GM23338 (cell line): ENCODE measurements around the gene TMEM121. TPM values are rescaled to one million over a fixed set of nuclear protein-coding genes. Genes with fewer than 3 reads are reported as not detected.

Experiments used
- ATAC-seq: fragments of 200-7000 bp; cut with Tn5 transposase; 3 replicates; pipeline ENCODE4 v1.9.1; 2020
- DNase-seq: peaks from one replicate; pipeline ENCODE4 v3.0.0-alpha.2; 2015; ENCODE audit warnings: low spot score
- H2AFZ ChIP-seq: fragments of 200-600 bp; sonication (generic); 2 replicates; pipeline ENCODE4 v1.8.0; 2016; ENCODE audit warnings: antibody characterized with exemption, mild to moderate bottlenecking, moderate library complexity
- H3F3A ChIP-seq: fragments of 200-600 bp; sonication (generic); replicated peaks from 2 replicates; pipeline ENCODE4 v1.8.0; 2017; ENCODE audit warnings: antibody characterized with exemption, mixed run types, low read depth
- H3K27ac ChIP-seq: fragments of 200-600 bp; sonication (generic); 2 replicates; pipeline ENCODE4 v1.6.1; 2016; ENCODE audit warnings: low read depth
- H3K27me3 ChIP-seq: fragments of 200-600 bp; sonication (generic); 2 replicates; pipeline ENCODE4 v1.8.0; 2016; ENCODE audit warnings: mild to moderate bottlenecking, mixed run types, moderate library complexity; ENCODE audit not compliant: insufficient read depth
- H3K36me3 ChIP-seq: fragments of 200-600 bp; sonication (generic); 2 replicates; pipeline ENCODE4 v1.8.0; 2016; ENCODE audit warnings: mild to moderate bottlenecking; ENCODE audit not compliant: insufficient read depth
- H3K4me1 ChIP-seq: fragments of 200-600 bp; sonication (generic); 2 replicates; pipeline ENCODE4 v1.8.0; 2016; ENCODE audit warnings: mild to moderate bottlenecking, moderate library complexity; ENCODE audit not compliant: insufficient read depth
- H3K4me2 ChIP-seq: fragments of 200-600 bp; sonication (generic); 2 replicates; pipeline ENCODE4 v1.7.1; 2017; ENCODE audit warnings: mixed run types
- H3K4me3 ChIP-seq: fragments of 200-600 bp; sonication (generic); 2 replicates; pipeline ENCODE4 v1.6.1; 2016; ENCODE audit warnings: mixed run types
- H3K79me2 ChIP-seq: fragments of 200-600 bp; sonication (generic); replicated peaks from 2 replicates; pipeline ENCODE4 v1.8.0; 2017; ENCODE audit warnings: mild to moderate bottlenecking; ENCODE audit not compliant: insufficient read depth
- H3K9me2 ChIP-seq: fragments of 200-600 bp; sonication (generic); 2 replicates; pipeline ENCODE4 v1.8.0; 2017; ENCODE audit not compliant: insufficient read depth
- H4K20me1 ChIP-seq: fragments of 200-600 bp; sonication (generic); replicated peaks from 2 replicates; pipeline ENCODE4 v1.8.0; 2017; ENCODE audit warnings: mild to moderate bottlenecking; ENCODE audit not compliant: insufficient read depth
- H3K27ac Mint-ChIP-seq: 2 replicates; pipeline ENCODE4 v1.8.0; 2020; ENCODE audit warnings: inconsistent platforms, mild to moderate bottlenecking, moderate library complexity, mixed read lengths
- H3K27me3 Mint-ChIP-seq: 3 replicates; pipeline ENCODE4 v1.8.0; 2022; ENCODE audit warnings: low read depth, mild to moderate bottlenecking, moderate library complexity, mixed read lengths, inconsistent platforms; ENCODE audit not compliant: insufficient read depth, poor library complexity
- H3K36me3 Mint-ChIP-seq: 3 replicates; pipeline ENCODE4 v1.8.0; 2021; ENCODE audit warnings: low read depth, mild to moderate bottlenecking, inconsistent platforms, moderate library complexity, mixed read lengths
- H3K4me1 Mint-ChIP-seq: 3 replicates; pipeline ENCODE4 v1.8.0; 2020; ENCODE audit warnings: mild to moderate bottlenecking, inconsistent platforms, mixed read lengths
- H3K4me3 Mint-ChIP-seq: 3 replicates; pipeline ENCODE4 v1.8.0; 2021; ENCODE audit warnings: moderate library complexity, mild to moderate bottlenecking, inconsistent platforms, mixed read lengths
- H3K9me3 Mint-ChIP-seq: 3 replicates; pipeline ENCODE4 v1.8.0; 2020; ENCODE audit warnings: moderate library complexity, mild to moderate bottlenecking, inconsistent platforms, mixed read lengths
- CREB1 ChIP-seq: fragments of 250-450 bp; sonication (Bioruptor Pico); IDR thresholded peaks from 2 replicates; pipeline ENCODE4 v1.5.0; 2020; ENCODE audit warnings: low read depth, mild to moderate bottlenecking, moderate library complexity
- EZH2phosphoT487 ChIP-seq: fragments of 200-600 bp; sonication (generic); IDR thresholded peaks from one replicate; pipeline ENCODE4 v1.8.1; 2018; ENCODE audit warnings: antibody characterized with exemption; ENCODE audit not compliant: unreplicated experiment
- NANOG ChIP-seq: IDR thresholded peaks from 2 replicates; pipeline ENCODE4 v1.6.1; 2016; ENCODE audit warnings: antibody characterized with exemption, borderline replicate concordance
- POLR2AphosphoS5 ChIP-seq: IDR thresholded peaks from 2 replicates; pipeline ENCODE4 v1.6.1; 2016; ENCODE audit warnings: antibody characterized with exemption, low read depth
- STAT1 ChIP-seq: IDR thresholded peaks from one replicate; pipeline ENCODE4 v1.6.1; 2016; ENCODE audit warnings: antibody characterized with exemption; ENCODE audit not compliant: unreplicated experiment
- ZNF114 ChIP-seq: fragments of 250-450 bp; sonication (Bioruptor Pico); IDR thresholded peaks from 2 replicates; pipeline ENCODE4 v1.5.0; 2020; ENCODE audit warnings: mild to moderate bottlenecking, moderate library complexity
- ZNF331 ChIP-seq: fragments of 250-450 bp; sonication (Bioruptor Pico); IDR thresholded peaks from 2 replicates; pipeline ENCODE4 v1.5.0; 2020; ENCODE audit warnings: low read depth, mild to moderate bottlenecking, moderate library complexity
- polyA plus RNA-seq: library from polyadenylated mRNA; unstranded; fragments of >200 nt; fragmentation: Nextera tagmentation; extraction: Ambion mirVana; gene quantifications from 2 replicates; pipeline ENCODE4 v1.2.1, GENCODE V29; 2016
- total RNA-seq: library from RNA; depleted of rRNA; stranded (reverse); fragments of >200 nt; shearing (Covaris generic); gene quantifications from 2 replicates; pipeline ENCODE4 v1.2.3, GENCODE V29; 2014
- TF ChIP-seq, protein P1 (sequence below): IDR thresholded peaks from 2 replicates; pipeline ENCODE4 v1.6.1; 2016; ENCODE audit warnings: antibody characterized with exemption
- TF ChIP-seq, protein P2 (sequence below): IDR thresholded peaks from one replicate; pipeline ENCODE4 v1.6.1; 2018; ENCODE audit warnings: antibody characterized with exemption; ENCODE audit not compliant: unreplicated experiment

Gene TMEM121
- total and polyA plus RNA-seq, 2 experiments from 2014 or later = 0.13 to 1.3 TPM

DNA sequence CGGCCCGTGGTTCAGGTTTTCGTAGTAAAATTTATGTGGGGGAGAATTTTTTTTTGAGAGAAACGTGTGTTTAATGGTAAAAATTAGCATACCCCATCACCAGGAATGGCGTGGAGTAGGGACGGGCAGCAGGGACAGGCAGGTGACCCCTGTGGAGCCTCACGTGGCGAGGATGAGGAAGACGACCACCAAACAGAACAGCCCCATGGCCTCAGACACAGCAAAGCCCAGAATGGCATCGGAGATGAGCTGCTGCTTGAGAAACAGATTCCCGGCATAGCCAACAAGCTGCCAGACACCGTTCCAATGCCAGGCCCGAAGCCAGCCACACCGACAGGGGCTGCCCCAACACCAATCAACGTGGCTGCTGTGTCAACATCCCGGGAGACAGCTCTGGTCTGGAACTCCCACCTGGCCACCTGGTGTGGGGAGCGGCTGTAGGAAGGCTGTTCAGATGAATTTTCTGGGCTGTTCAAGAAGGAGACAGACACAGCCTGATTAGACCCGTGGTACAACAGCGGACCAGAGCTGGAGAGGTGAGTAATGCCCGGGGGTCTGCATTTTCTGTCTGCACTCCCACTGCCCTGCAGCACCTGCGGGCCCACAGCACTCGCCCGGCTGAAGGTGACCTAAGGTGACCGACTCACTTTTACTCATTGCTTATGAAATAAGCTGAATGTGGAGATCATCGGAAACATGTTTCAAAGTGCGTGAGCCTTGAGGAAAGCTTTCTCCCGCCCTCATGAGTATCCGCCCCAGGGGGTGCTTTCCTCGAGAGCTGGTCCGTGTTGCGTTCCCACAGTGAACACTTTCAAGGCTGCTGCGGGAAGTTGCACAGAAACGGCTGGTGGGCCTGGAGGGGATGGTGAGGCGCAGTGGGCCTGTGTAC is 10.6 kb downstream of the TMEM121 start:
- peaks cover 12% of the 10 kb centered on the region for H3K27me3 Mint-ChIP-seq
- ATAC-seq (no peak), DNase-seq (no peak)
- Histone ChIP-seq H3K27me3 (no peaks in the 10 kb centered on the region), H3K4me1 (no peaks in the 10 kb centered on the region), H3K4me2 (no peak overlapping the region), H3K79me2 (no peaks in the 10 kb centered on the region), H3K4me3 (no peak overlapping the region), H3F3A (no peaks in the 10 kb centered on the region), H3K9me2 (no peaks in the 10 kb centered on the region), H2AFZ (no peak overlapping the region), H3K27ac (no peak overlapping the region), H3K36me3 (no peaks in the 10 kb centered on the region), H4K20me1 (no peaks in the 10 kb centered on the region)
- peaks cover 23% of the 10 kb centered on the region for H3K36me3 Mint-ChIP-seq
- TF ChIP-seq POLR2AphosphoS5 = no peak
- TF ChIP-seq EZH2phosphoT487 = no peak
- no peak for TF ChIP-seq CREB1
- TF ChIP-seq ZNF331 = no peak
- TF ChIP-seq NANOG = no peak
- no peak for TF ChIP-seq ZNF114 (CRISPR knock-in tag)
- TF ChIP-seq STAT1 = no peak
- TF ChIP-seq, protein P1, sequence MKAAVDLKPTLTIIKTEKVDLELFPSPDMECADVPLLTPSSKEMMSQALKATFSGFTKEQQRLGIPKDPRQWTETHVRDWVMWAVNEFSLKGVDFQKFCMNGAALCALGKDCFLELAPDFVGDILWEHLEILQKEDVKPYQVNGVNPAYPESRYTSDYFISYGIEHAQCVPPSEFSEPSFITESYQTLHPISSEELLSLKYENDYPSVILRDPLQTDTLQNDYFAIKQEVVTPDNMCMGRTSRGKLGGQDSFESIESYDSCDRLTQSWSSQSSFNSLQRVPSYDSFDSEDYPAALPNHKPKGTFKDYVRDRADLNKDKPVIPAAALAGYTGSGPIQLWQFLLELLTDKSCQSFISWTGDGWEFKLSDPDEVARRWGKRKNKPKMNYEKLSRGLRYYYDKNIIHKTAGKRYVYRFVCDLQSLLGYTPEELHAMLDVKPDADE = no peak
- TF ChIP-seq, protein P2, sequence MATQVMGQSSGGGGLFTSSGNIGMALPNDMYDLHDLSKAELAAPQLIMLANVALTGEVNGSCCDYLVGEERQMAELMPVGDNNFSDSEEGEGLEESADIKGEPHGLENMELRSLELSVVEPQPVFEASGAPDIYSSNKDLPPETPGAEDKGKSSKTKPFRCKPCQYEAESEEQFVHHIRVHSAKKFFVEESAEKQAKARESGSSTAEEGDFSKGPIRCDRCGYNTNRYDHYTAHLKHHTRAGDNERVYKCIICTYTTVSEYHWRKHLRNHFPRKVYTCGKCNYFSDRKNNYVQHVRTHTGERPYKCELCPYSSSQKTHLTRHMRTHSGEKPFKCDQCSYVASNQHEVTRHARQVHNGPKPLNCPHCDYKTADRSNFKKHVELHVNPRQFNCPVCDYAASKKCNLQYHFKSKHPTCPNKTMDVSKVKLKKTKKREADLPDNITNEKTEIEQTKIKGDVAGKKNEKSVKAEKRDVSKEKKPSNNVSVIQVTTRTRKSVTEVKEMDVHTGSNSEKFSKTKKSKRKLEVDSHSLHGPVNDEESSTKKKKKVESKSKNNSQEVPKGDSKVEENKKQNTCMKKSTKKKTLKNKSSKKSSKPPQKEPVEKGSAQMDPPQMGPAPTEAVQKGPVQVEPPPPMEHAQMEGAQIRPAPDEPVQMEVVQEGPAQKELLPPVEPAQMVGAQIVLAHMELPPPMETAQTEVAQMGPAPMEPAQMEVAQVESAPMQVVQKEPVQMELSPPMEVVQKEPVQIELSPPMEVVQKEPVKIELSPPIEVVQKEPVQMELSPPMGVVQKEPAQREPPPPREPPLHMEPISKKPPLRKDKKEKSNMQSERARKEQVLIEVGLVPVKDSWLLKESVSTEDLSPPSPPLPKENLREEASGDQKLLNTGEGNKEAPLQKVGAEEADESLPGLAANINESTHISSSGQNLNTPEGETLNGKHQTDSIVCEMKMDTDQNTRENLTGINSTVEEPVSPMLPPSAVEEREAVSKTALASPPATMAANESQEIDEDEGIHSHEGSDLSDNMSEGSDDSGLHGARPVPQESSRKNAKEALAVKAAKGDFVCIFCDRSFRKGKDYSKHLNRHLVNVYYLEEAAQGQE = no peak
- no peaks in the 10 kb centered on the region; the same call in 2 of the 3 replicates for H3K4me1 Mint-ChIP-seq
- H3K4me3 Mint-ChIP-seq = no peak overlapping the region
- no peak overlapping the region for H3K27ac Mint-ChIP-seq
- peaks cover 75% of the 10 kb centered on the region for H3K9me3 Mint-ChIP-seq
